Measurements from ENCODE around the gene CNIH2.
"Not testable (repeated sequence)": the region's sequence is repeated elsewhere in the genome, so short reads cannot be mapped to it uniquely, and the experiment has no call there.

CNIH2 gene

DNA sequence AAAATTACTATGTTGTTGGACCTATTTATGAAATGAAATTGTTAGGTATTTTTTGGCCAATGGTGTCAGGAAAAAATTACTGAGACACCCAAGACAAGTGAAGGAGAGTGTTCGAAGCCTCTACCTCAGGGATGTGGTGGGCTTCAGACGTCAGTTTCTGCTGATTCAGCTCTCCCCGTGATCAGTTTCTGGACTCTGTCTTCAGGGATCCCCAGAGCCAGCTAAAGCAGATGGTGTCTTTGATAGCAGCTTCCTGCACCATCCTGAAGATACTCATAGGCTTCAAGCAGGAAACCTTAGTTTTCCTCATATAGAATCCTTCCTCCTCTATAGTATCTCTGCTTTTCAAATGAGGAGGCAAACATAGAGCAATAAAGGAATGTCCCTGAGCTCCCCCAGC lies 31.5 kb downstream of the CNIH2 start:
- no peaks in the 10 kb centered on the region for H3K27me3 ChIP-seq (ENCODE audit: control insufficient read depth, insufficient read depth, low read length)
- no peaks in the 10 kb centered on the region for H3K79me2 ChIP-seq
- no peak overlapping the region for H3K27ac ChIP-seq
- H3K4me2 ChIP-seq (ENCODE audit: low read length), result no peak overlapping the region
- H3K36me3 ChIP-seq (ENCODE audit: control insufficient read depth, insufficient read depth, low read length), result no peaks in the 10 kb centered on the region
- no peak for TF ChIP-seq CTCF (IDR thresholded peaks at IDR 0.05)
- H3K9me3 ChIP-seq (ENCODE audit: control insufficient read depth, low read length), result no peaks in the 10 kb centered on the region
- H3K4me1 ChIP-seq, result no peaks in the 10 kb centered on the region
- H3K4me3 ChIP-seq (ENCODE audit: low read depth, low read length), result no peak overlapping the region
- no peak overlapping the region for H3K9ac ChIP-seq
- H2AFZ ChIP-seq, result no peak overlapping the region

DNA sequence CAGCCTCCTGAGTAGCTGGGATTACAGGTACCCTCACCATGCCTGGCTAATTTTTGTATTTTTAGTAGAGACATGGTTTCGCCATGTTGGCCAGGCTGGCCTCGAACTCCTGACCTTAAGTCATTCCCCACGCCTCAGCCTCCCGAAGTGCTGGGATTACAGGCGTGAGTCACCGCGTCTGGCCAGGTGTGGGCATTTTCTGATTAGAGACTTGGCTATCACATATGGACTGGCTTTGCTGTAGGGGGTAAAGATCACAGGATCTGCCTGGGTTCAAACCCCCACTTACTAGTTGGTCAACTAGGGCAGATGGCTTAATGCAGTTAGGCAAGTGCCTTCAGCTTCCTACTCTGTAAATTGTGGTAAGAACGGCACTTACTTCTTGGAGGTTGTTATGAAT lies 32.3 kb downstream of the CNIH2 start:
- no peaks in the 10 kb centered on the region for H3K79me2 ChIP-seq
- H3K36me3 ChIP-seq (ENCODE audit: control insufficient read depth, insufficient read depth, low read length), result no peaks in the 10 kb centered on the region
- H3K4me1 ChIP-seq, result no peaks in the 10 kb centered on the region
- H3K4me2 ChIP-seq (ENCODE audit: low read length), result no peak overlapping the region
- no peaks in the 10 kb centered on the region for H3K9me3 ChIP-seq (ENCODE audit: control insufficient read depth, low read length)
- H3K27me3 ChIP-seq (ENCODE audit: control insufficient read depth, insufficient read depth, low read length), result no peaks in the 10 kb centered on the region
- TF ChIP-seq CTCF (IDR thresholded peaks at IDR 0.05), result no peak
- no peak overlapping the region for H3K4me3 ChIP-seq (ENCODE audit: low read depth, low read length)
- H3K27ac ChIP-seq, result no peak overlapping the region
- H2AFZ ChIP-seq, result no peak overlapping the region
- H3K9ac ChIP-seq, result no peak overlapping the region

- H3K79me2 ChIP-seq; H3K4me2 ChIP-seq (ENCODE audit: low read length); H3K27ac ChIP-seq; H3K4me1 ChIP-seq; H3K36me3 ChIP-seq (ENCODE audit: control insufficient read depth, insufficient read depth, low read length); H3K27me3 ChIP-seq (ENCODE audit: control insufficient read depth, insufficient read depth, low read length); H3K9me3 ChIP-seq (ENCODE audit: control insufficient read depth, low read length); H2AFZ ChIP-seq; H3K4me3 ChIP-seq (ENCODE audit: low read depth, low read length); H3K9ac ChIP-seq: not testable (repeated sequence)
Observed at GRCh38 chr11:66310803-66311440, 32.9 kb downstream of the CNIH2 start.

DNA sequence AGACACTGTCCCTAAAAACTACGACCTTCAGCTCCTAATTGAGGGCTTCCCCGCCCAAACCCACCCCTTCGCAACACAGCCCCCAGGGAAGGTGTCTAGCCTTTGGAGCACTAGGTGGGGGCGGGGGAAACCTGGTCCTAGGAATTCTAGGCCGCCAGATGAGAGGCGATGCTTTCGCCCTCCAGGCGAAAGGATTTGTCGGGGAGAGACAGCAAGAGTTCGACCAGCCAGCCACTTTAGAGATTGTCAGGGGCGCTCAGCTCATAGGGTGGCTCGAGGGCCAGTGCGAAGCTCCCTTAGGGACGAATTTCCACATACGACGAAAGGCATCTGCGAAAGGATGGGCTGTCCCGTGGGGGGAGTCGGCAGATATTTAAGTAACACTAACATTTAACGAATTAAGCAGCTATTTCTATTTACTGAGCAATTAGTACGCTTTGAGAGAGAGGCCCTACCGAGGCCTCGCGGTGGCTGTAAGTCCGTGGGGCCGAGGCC lies 33.5 kb downstream of the CNIH2 start:
- Histone ChIP-seq H3K79me2 (no peaks in the 10 kb centered on the region), H3K9ac (no peak overlapping the region), H3K9me3 (ENCODE audit: control insufficient read depth, low read length) (no peaks in the 10 kb centered on the region), H3K4me3 (ENCODE audit: low read depth, low read length) (peak overlapping the region; percentile 57), H3K4me1 (no peaks in the 10 kb centered on the region), H3K27ac (peak overlapping the region; percentile 83), H2AFZ (peak overlapping the region; percentile 84), H3K4me2 (ENCODE audit: low read length) (peak overlapping the region; percentile 87), H3K27me3 (ENCODE audit: control insufficient read depth, insufficient read depth, low read length) (no peaks in the 10 kb centered on the region), H3K36me3 (ENCODE audit: control insufficient read depth, insufficient read depth, low read length) (no peaks in the 10 kb centered on the region)
- TF ChIP-seq CTCF (IDR thresholded peaks at IDR 0.05), result peak; percentile 81

GRCh38 chr11:66311965-66312548 lies 34.1 kb downstream of the CNIH2 start:
- H3K9ac ChIP-seq, result no peak overlapping the region
- no peaks in the 10 kb centered on the region for H3K4me1 ChIP-seq
- peak overlapping the region; percentile 57 for H3K4me3 ChIP-seq (ENCODE audit: low read depth, low read length)
- H3K79me2 ChIP-seq, result no peaks in the 10 kb centered on the region
- H3K36me3 ChIP-seq (ENCODE audit: control insufficient read depth, insufficient read depth, low read length), result no peaks in the 10 kb centered on the region
- peak; percentile 3 for TF ChIP-seq CTCF (IDR thresholded peaks at IDR 0.05)
- H3K9me3 ChIP-seq (ENCODE audit: control insufficient read depth, low read length), result no peaks in the 10 kb centered on the region
- peak overlapping the region; percentile 87 for H3K4me2 ChIP-seq (ENCODE audit: low read length)
- peak overlapping the region; percentile 84 for H2AFZ ChIP-seq
- peak overlapping the region; percentile 83 for H3K27ac ChIP-seq
- no peaks in the 10 kb centered on the region for H3K27me3 ChIP-seq (ENCODE audit: control insufficient read depth, insufficient read depth, low read length)

Measured in parathyroid adenoma (tissue), 2 donors.